SW480 (cell line): ENCODE results near the gene ALCAM.

Experiments used
- DNase-seq: peaks from one replicate; pipeline ENCODE4 v3.0.0-alpha.2; 2016; ENCODE audit warnings: low spot score

The ALCAM gene

GRCh38 chr3:105366326-105367062, at the start of gene ALCAM:
ALCAM (plus strand) TSS chr3:105366909.
- peak; percentile 87 for DNase-seq

GRCh38 chr3:105317841-105318240, 48.9 kb upstream of the ALCAM start:
- DNase-seq = no peak

GRCh38 chr3:105322570-105323273, 44.0 kb upstream of the ALCAM start:
- DNase-seq = no peak

GRCh38 chr3:105323274-105323599, 43.5 kb upstream of the ALCAM start:
- no peak for DNase-seq

- no peak for DNase-seq
These were observed 41.8 kb upstream of the ALCAM start for GRCh38 chr3:105324951-105325350.

GRCh38 chr3:105327662-105328337, 38.9 kb upstream of the ALCAM start:
- DNase-seq = no peak

GRCh38 chr3:105328338-105328730, 38.4 kb upstream of the ALCAM start:
- no peak for DNase-seq

- DNase-seq = no peak
These were observed 33.7 kb upstream of the ALCAM start for GRCh38 chr3:105332961-105333360.

- DNase-seq = no peak
These were observed 32.4 kb upstream of the ALCAM start for GRCh38 chr3:105334138-105334882.

GRCh38 chr3:105339946-105340345, 26.8 kb upstream of the ALCAM start:
- DNase-seq = no peak

GRCh38 chr3:105343991-105344390, 22.7 kb upstream of the ALCAM start:
- no peak for DNase-seq

GRCh38 chr3:105345156-105345555, 21.6 kb upstream of the ALCAM start:
- DNase-seq = no peak

- DNase-seq = no peak
These were observed 18.9 kb upstream of the ALCAM start for GRCh38 chr3:105347625-105348302.

- DNase-seq = no peak
These were observed 18.4 kb upstream of the ALCAM start for GRCh38 chr3:105348307-105348706.

- DNase-seq = no peak
These were observed 16.9 kb upstream of the ALCAM start for GRCh38 chr3:105349684-105350387.

GRCh38 chr3:105351821-105352220, 14.9 kb upstream of the ALCAM start:
- no peak for DNase-seq

GRCh38 chr3:105352976-105353375, 13.7 kb upstream of the ALCAM start:
- DNase-seq = no peak

- DNase-seq = no peak
These were observed 13.1 kb upstream of the ALCAM start for GRCh38 chr3:105353485-105354161.

GRCh38 chr3:105354429-105354828, 12.3 kb upstream of the ALCAM start:
- no peak for DNase-seq

- DNase-seq = no peak
These were observed 11.2 kb upstream of the ALCAM start for GRCh38 chr3:105355408-105356061.
